C4-2B (cell line): ENCODE measurements around the gene PRKAG2.

Experiments used
- ZFX ChIP-seq: fragments of 450-650 bp; IDR thresholded peaks from 2 replicates; pipeline ENCODE4 v1.6.1; 2017
- TF ChIP-seq, protein P1 (sequence below): fragments of 450-650 bp; conservative IDR thresholded peaks from 2 replicates; pipeline ENCODE4 v1.5.1; 2017; ENCODE audit warnings: mild to moderate bottlenecking

DNA sequence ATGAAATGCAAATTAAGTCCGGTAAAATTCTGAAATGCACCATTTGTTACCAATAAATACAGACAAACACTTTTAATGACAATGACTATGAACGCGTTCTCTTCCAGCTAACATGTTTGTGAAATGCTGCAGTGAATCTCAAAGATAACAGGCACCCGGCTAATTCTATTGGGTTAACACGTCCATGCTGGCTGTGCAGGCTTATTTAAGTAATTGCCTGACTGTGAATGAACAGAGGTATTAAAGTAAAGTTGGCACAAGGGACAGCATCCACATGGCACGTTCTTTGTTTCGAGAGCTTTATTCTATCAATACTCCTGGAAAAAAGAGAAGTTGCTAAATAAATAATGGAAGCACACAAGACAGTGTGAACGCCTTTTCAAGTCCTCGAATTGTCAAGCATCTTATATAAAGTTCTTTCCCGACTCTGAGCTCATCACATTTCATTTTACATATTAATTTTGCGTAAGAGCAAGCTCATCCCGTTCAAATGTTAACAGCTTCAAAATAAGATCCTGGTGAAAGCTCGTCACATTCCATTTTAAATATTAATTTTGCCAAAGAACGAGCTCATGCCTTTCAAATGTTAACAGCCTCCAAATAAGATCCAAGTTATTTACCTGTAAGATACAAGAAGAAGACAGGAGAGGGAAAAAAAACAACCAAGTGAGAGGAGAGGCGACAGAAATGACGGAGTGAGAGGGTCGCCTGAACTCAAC is 245.9 kb downstream of the PRKAG2 start:
- TF ChIP-seq, protein P1, sequence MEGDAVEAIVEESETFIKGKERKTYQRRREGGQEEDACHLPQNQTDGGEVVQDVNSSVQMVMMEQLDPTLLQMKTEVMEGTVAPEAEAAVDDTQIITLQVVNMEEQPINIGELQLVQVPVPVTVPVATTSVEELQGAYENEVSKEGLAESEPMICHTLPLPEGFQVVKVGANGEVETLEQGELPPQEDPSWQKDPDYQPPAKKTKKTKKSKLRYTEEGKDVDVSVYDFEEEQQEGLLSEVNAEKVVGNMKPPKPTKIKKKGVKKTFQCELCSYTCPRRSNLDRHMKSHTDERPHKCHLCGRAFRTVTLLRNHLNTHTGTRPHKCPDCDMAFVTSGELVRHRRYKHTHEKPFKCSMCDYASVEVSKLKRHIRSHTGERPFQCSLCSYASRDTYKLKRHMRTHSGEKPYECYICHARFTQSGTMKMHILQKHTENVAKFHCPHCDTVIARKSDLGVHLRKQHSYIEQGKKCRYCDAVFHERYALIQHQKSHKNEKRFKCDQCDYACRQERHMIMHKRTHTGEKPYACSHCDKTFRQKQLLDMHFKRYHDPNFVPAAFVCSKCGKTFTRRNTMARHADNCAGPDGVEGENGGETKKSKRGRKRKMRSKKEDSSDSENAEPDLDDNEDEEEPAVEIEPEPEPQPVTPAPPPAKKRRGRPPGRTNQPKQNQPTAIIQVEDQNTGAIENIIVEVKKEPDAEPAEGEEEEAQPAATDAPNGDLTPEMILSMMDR: no peak
- no peak for TF ChIP-seq ZFX
